Ishikawa (cell line): ENCODE measurements around the gene TPO.
A peak's percentile ranks its signal among the peaks of the same experiment; 100 is the strongest.

Source experiments
- CEBPB ChIP-seq: IDR thresholded peaks from 2 replicates; pipeline ENCODE4 v1.6.1; 2012
- CREB1 ChIP-seq: IDR thresholded peaks from 2 replicates; pipeline ENCODE4 v1.6.1; 2012; ENCODE audit warnings: low read depth
- EGR1 ChIP-seq: IDR thresholded peaks from 2 replicates; pipeline ENCODE4 v1.6.1; 2012
- EP300 ChIP-seq: IDR thresholded peaks from 2 replicates; pipeline ENCODE4 v1.6.1; 2012; ENCODE audit warnings: borderline replicate concordance
- FOXM1 ChIP-seq: IDR thresholded peaks from 2 replicates; pipeline ENCODE4 v1.6.1; 2012; ENCODE audit warnings: low read depth, borderline replicate concordance
- NFIC ChIP-seq: IDR thresholded peaks from 2 replicates; pipeline ENCODE4 v1.6.1; 2012
- RAD21 ChIP-seq: IDR thresholded peaks from 2 replicates; pipeline ENCODE4 v1.6.1; 2012; ENCODE audit warnings: low read depth
- TAF1 ChIP-seq: IDR thresholded peaks from 2 replicates; pipeline ENCODE4 v1.6.1; 2012; ENCODE audit warnings: low read depth, mild to moderate bottlenecking
- TCF12 ChIP-seq: IDR thresholded peaks from 2 replicates; pipeline ENCODE4 v1.6.1; 2012; ENCODE audit warnings: low read depth
- TEAD4 ChIP-seq: IDR thresholded peaks from 2 replicates; pipeline ENCODE4 v1.6.1; 2012
- YY1 ChIP-seq: IDR thresholded peaks from 2 replicates; pipeline ENCODE4 v1.6.1; 2012; ENCODE audit warnings: low read depth
- ZBTB7A ChIP-seq: IDR thresholded peaks from 2 replicates; pipeline ENCODE4 v1.6.1; 2012; ENCODE audit warnings: low read depth
- TF ChIP-seq, protein P1 (sequence below): IDR thresholded peaks from 2 replicates; pipeline ENCODE4 v1.6.1; 2012; ENCODE audit warnings: low read depth, mild to moderate bottlenecking
- TF ChIP-seq, protein P2 (sequence below): IDR thresholded peaks from 2 replicates; pipeline ENCODE4 v1.6.1; 2012
- TF ChIP-seq, protein P3 (sequence below): IDR thresholded peaks from 2 replicates; pipeline ENCODE4 v1.6.1; 2012

TPO gene

DNA sequence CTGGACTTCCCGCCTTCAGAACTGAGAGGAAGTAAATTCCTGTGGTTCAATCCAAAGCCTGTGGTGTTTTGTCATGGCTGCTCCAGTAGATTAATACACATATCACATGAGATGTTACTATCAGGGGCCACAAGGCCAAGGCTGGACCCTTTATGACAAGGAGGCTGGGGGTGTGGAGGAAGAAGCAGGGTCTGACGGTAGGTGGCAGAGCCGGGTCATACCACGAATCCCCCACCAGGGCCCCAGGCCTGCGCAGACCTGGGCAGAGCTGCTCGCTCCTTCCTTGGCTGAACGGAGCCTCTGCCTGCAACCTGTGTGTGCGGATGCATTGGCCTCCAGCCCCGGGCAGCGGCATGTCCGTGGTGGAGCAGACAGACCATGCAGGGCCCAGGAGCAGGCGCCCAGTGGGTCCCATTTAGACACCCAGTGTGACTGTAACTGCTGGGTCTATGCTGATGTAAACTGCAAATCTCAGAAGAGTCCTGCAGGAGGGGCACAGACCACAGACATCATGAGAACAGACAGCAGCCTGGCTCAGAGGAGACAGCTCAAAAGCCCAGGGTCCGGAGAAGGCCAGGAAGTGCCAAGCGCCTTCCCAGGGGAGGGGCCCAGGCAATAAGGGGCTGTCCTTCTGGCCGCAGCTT lies 175.8 kb downstream of the TPO start:
- no peak for TF ChIP-seq FOXM1
- TF ChIP-seq CREB1, result no peak
- no peak for TF ChIP-seq NFIC
- TF ChIP-seq EP300, result no peak
- no peak for TF ChIP-seq ZBTB7A
- TF ChIP-seq EGR1, result no peak
- TF ChIP-seq TAF1, result no peak
- TF ChIP-seq YY1, result no peak
- TF ChIP-seq, protein P1, sequence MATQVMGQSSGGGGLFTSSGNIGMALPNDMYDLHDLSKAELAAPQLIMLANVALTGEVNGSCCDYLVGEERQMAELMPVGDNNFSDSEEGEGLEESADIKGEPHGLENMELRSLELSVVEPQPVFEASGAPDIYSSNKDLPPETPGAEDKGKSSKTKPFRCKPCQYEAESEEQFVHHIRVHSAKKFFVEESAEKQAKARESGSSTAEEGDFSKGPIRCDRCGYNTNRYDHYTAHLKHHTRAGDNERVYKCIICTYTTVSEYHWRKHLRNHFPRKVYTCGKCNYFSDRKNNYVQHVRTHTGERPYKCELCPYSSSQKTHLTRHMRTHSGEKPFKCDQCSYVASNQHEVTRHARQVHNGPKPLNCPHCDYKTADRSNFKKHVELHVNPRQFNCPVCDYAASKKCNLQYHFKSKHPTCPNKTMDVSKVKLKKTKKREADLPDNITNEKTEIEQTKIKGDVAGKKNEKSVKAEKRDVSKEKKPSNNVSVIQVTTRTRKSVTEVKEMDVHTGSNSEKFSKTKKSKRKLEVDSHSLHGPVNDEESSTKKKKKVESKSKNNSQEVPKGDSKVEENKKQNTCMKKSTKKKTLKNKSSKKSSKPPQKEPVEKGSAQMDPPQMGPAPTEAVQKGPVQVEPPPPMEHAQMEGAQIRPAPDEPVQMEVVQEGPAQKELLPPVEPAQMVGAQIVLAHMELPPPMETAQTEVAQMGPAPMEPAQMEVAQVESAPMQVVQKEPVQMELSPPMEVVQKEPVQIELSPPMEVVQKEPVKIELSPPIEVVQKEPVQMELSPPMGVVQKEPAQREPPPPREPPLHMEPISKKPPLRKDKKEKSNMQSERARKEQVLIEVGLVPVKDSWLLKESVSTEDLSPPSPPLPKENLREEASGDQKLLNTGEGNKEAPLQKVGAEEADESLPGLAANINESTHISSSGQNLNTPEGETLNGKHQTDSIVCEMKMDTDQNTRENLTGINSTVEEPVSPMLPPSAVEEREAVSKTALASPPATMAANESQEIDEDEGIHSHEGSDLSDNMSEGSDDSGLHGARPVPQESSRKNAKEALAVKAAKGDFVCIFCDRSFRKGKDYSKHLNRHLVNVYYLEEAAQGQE, result no peak
- no peak for TF ChIP-seq CEBPB

DNA sequence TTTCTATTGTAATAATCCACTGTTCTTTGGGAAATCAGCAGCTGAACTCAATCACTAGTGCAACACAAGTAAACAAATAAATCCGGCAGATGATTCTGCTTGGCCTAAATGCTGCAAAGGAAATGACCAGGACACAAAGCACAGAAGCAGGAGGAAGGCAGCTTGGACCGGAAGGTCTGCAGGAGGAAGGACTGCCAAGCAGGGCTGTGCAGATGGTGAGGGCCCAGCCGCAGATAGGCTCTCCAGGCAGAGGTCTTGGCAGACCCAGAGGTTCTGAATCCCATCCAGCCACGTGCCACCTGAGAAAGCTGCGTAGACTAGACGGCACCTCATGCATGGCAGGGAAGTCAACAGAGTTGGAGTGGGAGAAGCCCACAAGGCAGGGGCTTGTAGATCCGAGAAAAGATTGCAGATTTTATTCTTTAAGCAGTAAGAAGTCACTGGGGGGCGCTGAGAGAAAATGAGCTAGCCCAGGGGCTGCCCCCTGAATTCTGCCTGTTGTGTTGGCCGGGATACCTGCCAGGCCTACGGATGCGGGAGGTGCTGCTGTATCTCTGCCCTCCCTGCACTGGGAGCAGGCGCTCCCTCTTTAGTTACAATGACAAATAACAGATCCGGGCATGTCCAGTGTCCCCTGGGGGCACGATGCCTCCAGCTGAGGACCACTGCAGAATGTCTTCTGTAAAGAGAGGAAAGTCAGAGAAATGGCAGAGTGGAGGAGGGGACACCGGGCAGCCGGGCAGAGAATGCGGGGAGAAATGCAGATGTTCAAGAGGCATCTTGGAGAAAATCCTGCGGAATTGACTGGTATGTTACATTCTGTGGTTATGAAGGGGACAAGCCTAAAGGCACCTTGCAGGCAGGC lies 177.6 kb downstream of the TPO start:
- TF ChIP-seq, protein P2, sequence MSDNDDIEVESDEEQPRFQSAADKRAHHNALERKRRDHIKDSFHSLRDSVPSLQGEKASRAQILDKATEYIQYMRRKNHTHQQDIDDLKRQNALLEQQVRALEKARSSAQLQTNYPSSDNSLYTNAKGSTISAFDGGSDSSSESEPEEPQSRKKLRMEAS, result 0 out of 2 replicates have a peak, but pooled peaks have one; percentile 40
- TF ChIP-seq ZBTB7A, result 0 out of 2 replicates have a peak, but pooled peaks have one; percentile 7
- TF ChIP-seq FOXM1, result 0 out of 2 replicates have a peak, but pooled peaks have one; percentile 12
- TF ChIP-seq, protein P3, sequence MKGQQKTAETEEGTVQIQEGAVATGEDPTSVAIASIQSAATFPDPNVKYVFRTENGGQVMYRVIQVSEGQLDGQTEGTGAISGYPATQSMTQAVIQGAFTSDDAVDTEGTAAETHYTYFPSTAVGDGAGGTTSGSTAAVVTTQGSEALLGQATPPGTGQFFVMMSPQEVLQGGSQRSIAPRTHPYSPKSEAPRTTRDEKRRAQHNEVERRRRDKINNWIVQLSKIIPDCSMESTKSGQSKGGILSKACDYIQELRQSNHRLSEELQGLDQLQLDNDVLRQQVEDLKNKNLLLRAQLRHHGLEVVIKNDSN, result no peak
- TF ChIP-seq CEBPB, result no peak
- TF ChIP-seq YY1, result no peak
- peak; percentile 16; the same call in 1 of the 2 replicates for TF ChIP-seq RAD21

DNA sequence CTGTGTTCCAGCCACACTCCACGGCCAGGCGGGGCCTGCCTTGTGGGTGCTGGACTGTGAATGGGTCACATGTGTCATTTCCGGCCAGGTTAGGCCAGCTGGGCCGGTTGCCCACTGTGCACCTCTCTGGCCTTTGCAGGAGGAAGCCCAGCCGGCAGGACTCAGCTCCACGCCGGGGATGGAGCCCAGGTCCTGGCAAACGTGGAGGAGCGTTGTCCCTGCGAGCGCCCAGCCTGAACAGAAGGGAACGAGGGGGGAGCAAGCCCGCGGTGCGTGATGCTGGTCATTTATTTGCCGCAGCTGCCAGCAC lies 178.2 kb downstream of the TPO start:
- TF ChIP-seq, protein P2, result peak; percentile 63
- TF ChIP-seq TAF1 (peak; percentile 43), EP300 (peak; percentile 68; the same call in 1 of the 2 replicates), TEAD4 (peak; percentile 26; the same call in 1 of the 2 replicates), TCF12 (peak; percentile 81), NFIC (peak; percentile 76), FOXM1 (0 out of 2 replicates have a peak, but pooled peaks have one; percentile 2), CREB1 (no peak), CEBPB (no peak)
- TF ChIP-seq, protein P3, result peak; percentile 81
